HG02970 (cell line): ENCODE measurements around the gene SIRT7.

Experiments
- ATAC-seq: cut with Tn5 transposase; IDR thresholded peaks from one replicate; pipeline ENCODE4 v1.9.1; 2021; ENCODE audit warnings: mild to moderate bottlenecking, moderate library complexity, moderate number of reproducible peaks; ENCODE audit not compliant: unreplicated experiment, low FRiP score

The SIRT7 gene

GRCh38 chr17:81867170-81867990, 50.6 kb downstream of the SIRT7 start:
- no peak for ATAC-seq

GRCh38 chr17:81866440-81867169, 51.4 kb downstream of the SIRT7 start:
- ATAC-seq: no peak

GRCh38 chr17:81865733-81866439, 52.1 kb downstream of the SIRT7 start:
- no peak for ATAC-seq

- ATAC-seq: no peak
Measured at GRCh38 chr17:81865358-81865732, 52.6 kb downstream of the SIRT7 start.

GRCh38 chr17:81863833-81864768, 53.9 kb downstream of the SIRT7 start:
- no peak for ATAC-seq

GRCh38 chr17:81863123-81863675, 54.8 kb downstream of the SIRT7 start:
- no peak for ATAC-seq
